HG03571 (cell line): ENCODE data around the gene EIF2S3B.
"Not testable (repeated sequence)": the region's sequence is repeated elsewhere in the genome, so short reads cannot be mapped to it uniquely, and the experiment has no call there.

Experiments used
- ATAC-seq: cut with Tn5 transposase; IDR thresholded peaks from one replicate; pipeline ENCODE4 v1.9.1; 2021; ENCODE audit not compliant: unreplicated experiment

Gene EIF2S3B

GRCh38 chr12:10505620-10506019 lies at the start of gene EIF2S3B:
Gene EIF2S3B (plus strand): TSS chr12:10505890. CDS start chr12:10505903, 13 bp downstream.
- no peak for ATAC-seq

DNA sequence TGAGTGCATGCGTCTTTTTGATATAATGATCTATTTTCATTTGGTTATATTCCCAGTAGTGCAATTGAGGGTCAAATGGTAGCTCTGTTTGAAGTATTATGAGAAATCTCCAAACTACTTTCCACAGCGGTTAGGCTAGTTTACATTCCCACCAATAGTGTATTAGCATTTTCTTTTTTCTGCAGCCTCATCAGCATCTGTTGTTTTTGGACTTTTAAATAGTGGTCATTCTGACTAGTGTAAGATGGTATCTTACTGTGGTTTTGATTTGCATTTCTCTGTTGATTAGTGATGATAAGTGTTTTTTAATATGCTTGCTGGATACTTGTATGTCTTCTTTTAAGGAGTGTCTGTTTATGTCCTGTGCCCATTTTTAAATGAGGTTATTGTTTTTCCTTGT lies 48.8 kb upstream of the EIF2S3B start:
- no peak for ATAC-seq

DNA sequence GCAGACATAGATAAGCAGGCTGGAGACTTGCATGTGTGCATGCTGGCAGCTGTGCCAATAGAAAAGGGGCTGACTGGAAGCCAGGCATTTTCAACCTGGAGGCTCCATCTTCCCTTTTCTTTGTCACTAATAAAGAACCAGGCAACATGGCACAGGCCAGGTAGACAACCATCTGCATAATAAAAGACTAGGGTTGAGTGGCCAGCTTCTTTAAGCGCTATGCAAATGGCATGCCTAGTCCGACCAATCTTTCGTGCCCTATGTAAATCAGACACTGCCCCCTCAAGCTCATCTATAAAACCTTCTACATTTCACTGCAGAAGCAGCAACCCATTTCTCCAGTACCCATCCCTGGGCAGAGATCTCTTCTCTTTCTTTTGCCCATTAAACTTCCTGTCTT lies 47.9 kb upstream of the EIF2S3B start:
- no peak for ATAC-seq

GRCh38 chr12:10466311-10466710 lies 39.4 kb upstream of the EIF2S3B start:
- no peak for ATAC-seq

DNA sequence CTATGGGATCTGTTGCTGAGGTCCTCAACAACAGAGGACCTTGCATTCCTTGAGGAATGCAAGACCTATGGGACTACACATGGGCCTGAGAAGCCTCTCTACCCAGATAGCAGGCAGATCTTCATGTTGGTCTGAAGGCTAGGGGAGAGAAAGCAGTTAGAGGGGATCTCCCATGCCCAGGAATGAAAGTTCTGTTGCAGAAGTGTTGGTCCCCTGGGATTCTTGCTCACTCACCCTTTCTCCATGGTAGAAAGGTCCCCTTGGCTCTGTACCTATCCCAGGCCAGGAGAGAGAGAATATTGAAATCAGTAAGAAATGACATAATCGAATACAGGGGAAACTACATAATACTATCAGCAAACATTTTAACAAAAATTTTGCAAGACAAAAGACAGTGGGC lies 36.0 kb upstream of the EIF2S3B start:
- ATAC-seq = no peak

- not testable (repeated sequence) for ATAC-seq
Observed at GRCh38 chr12:10472808-10473207, 32.9 kb upstream of the EIF2S3B start.

DNA sequence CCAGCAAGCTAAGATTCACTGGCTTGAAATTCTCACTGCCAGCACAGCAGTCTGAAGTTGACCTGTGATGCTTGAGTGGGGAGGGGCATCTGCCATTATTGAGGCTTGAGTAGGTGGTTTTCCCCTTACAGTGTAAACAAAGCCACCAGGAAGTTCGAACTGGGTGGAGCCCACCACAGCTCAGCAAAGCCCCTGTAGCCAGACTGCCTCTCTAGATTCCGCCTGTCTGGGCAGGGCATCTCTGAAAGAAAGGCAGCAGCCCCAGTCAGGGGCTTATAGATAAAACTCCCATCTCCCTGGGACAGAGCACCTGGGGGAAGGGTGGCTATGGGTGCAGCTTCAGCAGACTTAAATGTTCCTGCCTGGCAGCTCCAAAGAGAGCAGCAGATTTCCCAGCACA lies 23.8 kb upstream of the EIF2S3B start:
- not testable (repeated sequence) for ATAC-seq

- ATAC-seq = not testable (repeated sequence)
Observed at GRCh38 chr12:10487328-10487727, 18.4 kb upstream of the EIF2S3B start.

GRCh38 chr12:10491766-10492165 lies 13.9 kb upstream of the EIF2S3B start:
- no peak for ATAC-seq

GRCh38 chr12:10497602-10498001 lies 8.1 kb upstream of the EIF2S3B start:
- ATAC-seq = no peak

GRCh38 chr12:10498042-10498441 lies 7.6 kb upstream of the EIF2S3B start:
- ATAC-seq = no peak

GRCh38 chr12:10501030-10501429 lies 4.7 kb upstream of the EIF2S3B start:
- no peak for ATAC-seq

DNA sequence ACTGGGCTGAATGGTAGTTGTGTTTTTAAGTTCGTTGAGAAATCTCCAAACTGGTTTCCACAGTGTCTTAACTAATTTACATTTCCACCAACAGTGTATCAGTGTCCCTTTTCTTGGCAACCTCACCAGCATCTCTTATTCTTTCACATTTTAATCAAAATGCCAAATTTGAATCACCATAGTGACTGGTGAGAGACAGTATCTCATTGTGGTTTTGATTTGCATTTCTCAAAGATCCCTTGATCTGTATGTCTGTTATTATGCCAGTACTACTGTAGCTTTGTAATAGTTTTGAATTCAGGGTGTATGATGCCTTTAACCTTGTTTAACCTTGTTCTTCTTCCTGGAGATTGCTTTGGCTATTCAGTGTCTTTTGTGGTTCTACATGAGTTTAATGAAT lies 2.2 kb upstream of the EIF2S3B start:
- ATAC-seq = no peak

GRCh38 chr12:10511756-10512355 lies 6.2 kb downstream of the EIF2S3B start:
- ATAC-seq = no peak

DNA sequence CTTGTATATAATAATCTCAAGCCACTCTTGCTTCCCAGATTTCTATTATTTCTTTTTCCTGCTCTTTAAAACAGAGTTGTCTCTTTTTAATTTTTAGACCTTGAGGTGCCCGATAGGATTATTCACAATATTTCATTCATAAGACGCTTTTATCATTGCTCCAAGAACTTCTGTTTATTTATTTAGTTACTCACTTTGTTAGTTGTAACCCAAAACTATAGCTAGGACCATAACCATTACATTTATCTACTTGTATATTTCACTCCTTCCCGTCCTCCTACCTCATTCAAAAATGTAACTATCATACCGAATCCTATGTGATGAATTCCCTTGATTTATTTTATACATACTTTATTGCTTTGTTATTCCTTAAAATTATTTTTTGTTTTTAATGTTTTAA lies 7.1 kb downstream of the EIF2S3B start:
- no peak for ATAC-seq

DNA sequence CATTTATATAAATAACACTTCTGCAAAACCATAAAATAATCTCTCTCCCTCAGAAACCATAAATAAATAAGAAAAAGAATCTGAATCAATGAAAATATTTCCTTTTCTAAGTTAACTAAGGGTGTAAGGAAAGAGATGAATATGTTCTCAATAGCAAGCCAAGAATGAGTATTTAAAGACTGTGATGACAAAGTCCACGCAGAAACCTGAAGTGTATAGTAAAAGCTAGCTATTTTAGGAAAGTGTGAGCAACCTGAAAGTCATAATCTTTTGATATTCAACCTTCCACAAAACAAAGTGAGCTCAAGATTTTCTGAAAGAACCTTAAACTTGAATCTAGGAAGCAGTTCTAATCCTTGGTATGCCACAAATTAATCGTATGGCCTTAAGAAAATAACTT lies 15.9 kb downstream of the EIF2S3B start:
- ATAC-seq = no peak

DNA sequence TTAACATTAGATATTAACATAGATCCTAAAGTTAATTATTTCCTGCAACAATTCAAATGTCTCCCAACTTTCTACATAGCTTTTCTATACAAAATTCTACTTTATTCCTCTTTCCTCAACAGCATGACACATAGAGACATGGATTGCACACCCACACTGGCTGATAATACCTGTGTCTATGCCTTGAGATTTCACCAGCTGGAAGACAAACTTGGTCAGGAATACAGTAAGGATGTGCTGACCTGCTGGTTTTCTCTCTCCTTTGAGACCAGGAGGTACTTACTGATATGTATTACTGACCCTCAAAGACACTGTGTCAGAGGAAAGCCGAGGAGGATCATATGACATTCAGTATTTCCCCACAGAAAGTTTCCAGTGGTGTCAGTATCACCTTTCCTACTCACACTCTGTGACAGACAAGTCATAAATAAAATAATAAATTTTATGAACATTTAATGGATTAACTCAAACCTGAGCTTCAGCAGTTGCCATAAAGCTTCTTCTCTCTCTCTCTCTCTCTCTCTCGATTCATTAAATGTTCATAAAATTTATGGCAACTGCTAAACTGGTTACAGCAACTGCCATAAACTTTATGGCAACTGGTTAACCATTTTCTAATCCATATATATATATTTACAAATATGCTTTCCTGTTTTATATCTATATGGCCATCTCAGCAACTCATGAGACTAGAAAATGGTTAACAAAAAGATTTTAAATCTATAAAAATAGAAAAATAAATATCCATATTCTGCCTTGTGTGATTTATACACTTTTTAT lies 22.7 kb downstream of the EIF2S3B start:
- ATAC-seq = no peak

GRCh38 chr12:10529603-10530002 lies 23.9 kb downstream of the EIF2S3B start:
- no peak for ATAC-seq

DNA sequence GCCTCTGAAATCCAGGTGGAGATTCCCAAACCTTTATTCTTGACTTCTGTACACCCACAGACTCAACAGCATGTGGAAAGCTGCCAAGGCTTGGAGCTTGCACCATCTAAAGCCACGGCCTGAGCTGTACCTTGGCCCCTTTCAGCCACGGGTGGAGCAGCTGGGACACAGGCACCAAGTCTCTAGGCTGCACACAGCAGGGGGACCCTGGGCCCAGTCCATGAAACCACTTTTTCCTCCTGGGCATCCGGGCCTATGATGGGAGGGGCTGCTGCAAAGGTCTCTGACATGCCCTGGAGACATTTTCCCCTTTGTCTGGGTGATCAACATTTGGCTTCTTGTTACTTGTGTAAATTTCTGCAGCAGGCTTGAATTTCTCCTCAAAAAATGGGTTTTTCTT lies 32.0 kb downstream of the EIF2S3B start:
- ATAC-seq = no peak

GRCh38 chr12:10540776-10541205 lies 35.1 kb downstream of the EIF2S3B start:
- ATAC-seq = peak; percentile 91

- ATAC-seq = no peak
Observed at GRCh38 chr12:10543499-10543898, 37.8 kb downstream of the EIF2S3B start.

DNA sequence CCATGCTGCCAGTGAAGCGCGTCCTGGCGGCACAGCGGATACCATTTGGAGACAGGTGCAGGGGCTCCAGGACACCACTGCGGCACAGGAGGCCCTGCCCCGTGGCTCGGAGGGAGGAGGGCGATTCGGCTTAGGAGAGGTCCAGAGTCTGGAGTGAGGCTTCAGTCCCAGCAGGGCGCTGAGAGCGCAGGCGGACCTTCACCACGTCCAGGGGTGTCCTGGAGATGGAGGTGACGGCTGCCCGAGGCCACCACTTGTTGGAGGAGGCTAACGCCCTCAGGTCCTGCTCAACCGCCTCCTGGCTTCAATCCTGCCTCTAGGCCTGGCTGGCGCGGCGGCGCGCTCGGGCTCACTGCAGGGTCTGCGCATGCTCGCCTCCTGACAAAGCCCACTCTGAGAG lies 45.7 kb downstream of the EIF2S3B start:
- no peak for ATAC-seq

DNA sequence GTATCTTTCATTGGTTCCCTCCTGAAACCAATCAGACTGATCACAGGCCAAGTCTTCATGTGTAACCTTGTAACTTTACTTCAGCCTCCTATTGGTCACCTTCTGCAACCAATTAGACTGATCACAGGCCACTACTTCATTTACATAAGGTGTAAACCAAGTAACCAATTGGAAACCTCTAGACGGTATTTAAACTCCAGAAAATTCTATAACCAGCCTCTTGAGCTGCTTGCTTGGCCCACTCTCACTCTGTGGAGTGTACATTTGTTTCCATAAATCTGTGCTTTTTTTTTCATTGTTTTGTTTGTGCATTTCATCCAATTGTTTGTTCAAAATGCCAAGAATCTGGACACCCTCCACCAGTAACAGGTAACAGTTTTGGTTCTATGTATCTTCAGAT lies 47.5 kb downstream of the EIF2S3B start:
- no peak for ATAC-seq
